Measurements from ENCODE around the gene SLC16A12. TPM values are rescaled to one million over a fixed set of nuclear protein-coding genes. Genes with fewer than 3 reads are reported as not detected.

SLC16A12 gene
- total and polyA plus RNA-seq, 11 donors, result 1.7 to 6.6 (median 2.9) TPM

DNA sequence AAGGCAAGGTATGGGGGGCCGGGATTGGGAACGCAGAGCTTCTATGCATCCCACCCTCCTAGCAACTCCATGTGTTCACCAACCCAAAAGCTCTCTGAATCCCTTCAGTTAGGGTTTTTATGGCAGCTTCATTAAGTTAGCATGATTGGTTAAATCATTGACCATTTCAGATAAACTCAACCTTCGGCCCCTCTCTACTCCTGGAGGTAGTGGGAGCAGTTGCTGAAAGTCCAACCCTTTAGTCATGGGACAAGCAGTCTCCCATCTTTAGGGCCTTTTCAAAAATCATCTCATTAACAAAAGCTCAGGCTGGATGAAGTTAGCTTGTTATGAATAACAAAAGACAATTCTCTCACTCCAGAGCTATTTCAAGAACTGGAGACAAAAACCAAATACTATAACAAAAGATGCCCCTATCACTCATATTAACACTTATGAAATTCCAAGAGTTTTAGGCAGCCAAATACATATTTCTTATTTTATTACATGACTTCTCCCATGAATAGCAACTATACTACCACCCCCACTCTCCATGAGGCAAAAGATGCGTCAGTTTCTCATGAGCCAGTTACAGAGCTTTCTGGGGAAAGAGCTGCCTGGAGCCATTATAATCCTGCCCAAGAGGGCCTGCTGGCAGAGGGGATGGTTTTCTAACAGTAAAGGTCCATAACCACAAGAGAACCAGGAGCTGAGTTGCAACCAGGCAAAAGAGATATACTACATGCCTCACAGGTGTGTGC lies 44.6 kb downstream of the SLC16A12 start:
- intact Hi-C loops (cut with DNase I), result no loop called here
- 89 to 96% (median 92%) methylated on average over 4 of the region's 4 CpGs for WGBS, 4 donors
- peaks cover 0 to 24% (median 8%) of the 10 kb centered on the region in 12 donors for H3K4me1 ChIP-seq
- no peak for DNase-seq
- ATAC-seq, result peak in 2 of 4 donors; percentile 23 to 25
- no peaks in the 10 kb centered on the region for H3K9me3 ChIP-seq
- TF ChIP-seq CTCF (IDR thresholded peaks at IDR 0.05), result no peak
- no peak for TF ChIP-seq POLR2A (IDR thresholded peaks at IDR 0.05)
- H3K4me3 ChIP-seq, result no peak overlapping the region
- peaks cover 0 to 8% (median 0%) of the 10 kb centered on the region in 9 donors for H3K27me3 ChIP-seq
- H3K27ac ChIP-seq, result peak overlapping the region in 3 of 12 donors; percentile 28 to 42 (median 31)
- H3K36me3 ChIP-seq, result no peaks in the 10 kb centered on the region

DNA sequence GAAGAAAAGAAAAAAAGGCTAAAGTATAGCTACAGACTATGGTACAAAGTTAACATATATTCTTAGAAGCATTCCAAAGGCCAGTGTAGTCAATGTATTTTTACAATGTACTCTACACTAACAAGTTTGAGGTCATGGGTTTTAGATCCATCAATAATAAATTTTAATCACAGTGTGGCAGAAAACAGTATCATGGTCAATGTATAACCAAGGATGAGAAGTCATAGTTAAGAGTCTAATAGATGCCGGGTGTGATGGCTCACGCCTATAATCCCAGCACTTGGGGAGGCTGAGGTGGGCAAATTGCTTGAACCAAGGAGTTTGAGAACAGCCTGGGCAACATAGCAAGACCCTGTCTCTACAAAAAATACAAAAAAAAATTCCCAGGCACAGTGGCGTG lies 53.1 kb downstream of the SLC16A12 start:
- no peak for ATAC-seq
- H3K36me3 ChIP-seq, result no peaks in the 10 kb centered on the region
- intact Hi-C loops (cut with DNase I), result loop anchor here in 2 of 10 donors (5.0 kb wide), 2 partner anchors 35 to 55 kb away; partner anchors contain the start of gene SLC16A12 (in 1 of the 2)
- peak overlapping the region; percentile 50 to 86 (median 76) for H3K27ac ChIP-seq
- no peak for TF ChIP-seq POLR2A (IDR thresholded peaks at IDR 0.05)
- no peak for TF ChIP-seq CTCF (IDR thresholded peaks at IDR 0.05)
- H3K4me1 ChIP-seq, result peaks cover 0 to 52% (median 33%) of the 10 kb centered on the region in 12 donors
- no peak for DNase-seq
- 90 to 97% (median 94%) methylated on average over 3 of the region's 3 CpGs for WGBS, 4 donors
- H3K4me3 ChIP-seq, result no peak overlapping the region
- H3K9me3 ChIP-seq, result no peaks in the 10 kb centered on the region
- no peaks in the 10 kb centered on the region for H3K27me3 ChIP-seq

- Histone ChIP-seq H3K4me3 (no peak overlapping the region), H3K36me3 (no peaks in the 10 kb centered on the region), H3K27ac (peak overlapping the region; percentile 50 to 86 (median 78)), H3K9me3 (no peaks in the 10 kb centered on the region), H3K4me1 (peaks cover 0 to 58% (median 35%) of the 10 kb centered on the region in 12 donors), H3K27me3 (no peaks in the 10 kb centered on the region)
- TF ChIP-seq POLR2A (IDR thresholded peaks at IDR 0.05) (no peak), CTCF (IDR thresholded peaks at IDR 0.05) (no peak)
- intact Hi-C loops (cut with DNase I), result loop anchor here in 2 of 10 donors (5.0 kb wide), 2 partner anchors 36 to 56 kb away; partner anchors contain the start of gene SLC16A12 (in 1 of the 2)
- DNase-seq (no peak), ATAC-seq (peak in 3 of 4 donors; percentile 47 to 63 (median 50))
- WGBS, 4 donors, result 50 to 60% (median 55%) methylated on average over 3 of the region's 3 CpGs
These were observed 53.7 kb downstream of the SLC16A12 start for GRCh38 chr10:89481662-89482061.

DNA sequence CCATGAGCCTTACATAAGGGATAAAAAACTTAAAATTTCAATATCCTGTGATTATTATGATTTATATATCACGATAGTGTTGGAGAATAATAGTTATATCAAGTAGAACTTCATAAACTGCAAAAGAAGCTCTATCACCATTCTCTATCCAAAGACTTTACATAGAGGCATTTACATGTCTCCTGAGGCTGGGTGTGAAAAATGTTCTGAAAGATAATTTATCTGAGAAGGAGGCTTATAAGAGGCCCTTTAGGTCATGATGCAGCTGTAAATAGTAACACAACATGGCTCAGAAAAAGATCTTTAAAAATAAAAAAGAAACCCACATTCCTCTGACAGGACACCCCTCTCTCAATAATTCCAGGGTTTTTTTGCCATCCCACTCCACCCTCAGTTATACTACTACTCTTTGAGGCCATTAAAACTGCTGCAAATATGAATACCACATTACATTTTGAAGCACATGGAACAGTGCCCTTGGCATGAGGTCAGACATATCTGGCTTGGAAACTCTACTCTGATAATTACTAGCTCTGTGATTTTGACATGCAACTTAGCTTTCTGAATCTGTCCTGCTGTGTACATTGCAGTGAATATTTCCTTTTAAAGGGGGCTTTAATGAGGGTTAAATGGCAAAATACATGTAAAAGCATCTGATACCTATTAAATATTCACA lies 55.5 kb downstream of the SLC16A12 start:
- no peaks in the 10 kb centered on the region for H3K36me3 ChIP-seq
- 44 to 55% (median 51%) methylated on average over 1 of the region's 1 CpG for WGBS, 4 donors
- no peaks in the 10 kb centered on the region for H3K9me3 ChIP-seq
- DNase-seq (peak in 3 of 5 donors; percentile 37 to 53 (median 39)), ATAC-seq (peak; percentile 35 to 48 (median 36))
- H3K27ac ChIP-seq, result peak overlapping the region; percentile 40 to 86 (median 78)
- H3K27me3 ChIP-seq, result no peaks in the 10 kb centered on the region
- TF ChIP-seq POLR2A (IDR thresholded peaks at IDR 0.05) (no peak), CTCF (IDR thresholded peaks at IDR 0.05) (no peak)
- intact Hi-C loops (cut with DNase I), result loop anchor here in 7 of 10 donors (5.0 to 10.0 kb wide), 4 partner anchors 37 to 75 kb away; partner anchors contain the start of gene SLC16A12 (in 1 of the 7)
- peaks cover 0 to 75% (median 49%) of the 10 kb centered on the region in 12 donors for H3K4me1 ChIP-seq
- no peak overlapping the region for H3K4me3 ChIP-seq
